GM19240 (cell line): ENCODE results near the gene AP2A2.

ENCODE experiments used
- DNase-seq: peaks from one replicate; pipeline ENCODE4 v3.0.0; 2011; ENCODE audit warnings: low spot score; ENCODE audit not compliant: insufficient read length

Gene AP2A2

GRCh38 chr11:1053121-1053901 is 127.6 kb downstream of the AP2A2 start:
- no peak for DNase-seq

DNA sequence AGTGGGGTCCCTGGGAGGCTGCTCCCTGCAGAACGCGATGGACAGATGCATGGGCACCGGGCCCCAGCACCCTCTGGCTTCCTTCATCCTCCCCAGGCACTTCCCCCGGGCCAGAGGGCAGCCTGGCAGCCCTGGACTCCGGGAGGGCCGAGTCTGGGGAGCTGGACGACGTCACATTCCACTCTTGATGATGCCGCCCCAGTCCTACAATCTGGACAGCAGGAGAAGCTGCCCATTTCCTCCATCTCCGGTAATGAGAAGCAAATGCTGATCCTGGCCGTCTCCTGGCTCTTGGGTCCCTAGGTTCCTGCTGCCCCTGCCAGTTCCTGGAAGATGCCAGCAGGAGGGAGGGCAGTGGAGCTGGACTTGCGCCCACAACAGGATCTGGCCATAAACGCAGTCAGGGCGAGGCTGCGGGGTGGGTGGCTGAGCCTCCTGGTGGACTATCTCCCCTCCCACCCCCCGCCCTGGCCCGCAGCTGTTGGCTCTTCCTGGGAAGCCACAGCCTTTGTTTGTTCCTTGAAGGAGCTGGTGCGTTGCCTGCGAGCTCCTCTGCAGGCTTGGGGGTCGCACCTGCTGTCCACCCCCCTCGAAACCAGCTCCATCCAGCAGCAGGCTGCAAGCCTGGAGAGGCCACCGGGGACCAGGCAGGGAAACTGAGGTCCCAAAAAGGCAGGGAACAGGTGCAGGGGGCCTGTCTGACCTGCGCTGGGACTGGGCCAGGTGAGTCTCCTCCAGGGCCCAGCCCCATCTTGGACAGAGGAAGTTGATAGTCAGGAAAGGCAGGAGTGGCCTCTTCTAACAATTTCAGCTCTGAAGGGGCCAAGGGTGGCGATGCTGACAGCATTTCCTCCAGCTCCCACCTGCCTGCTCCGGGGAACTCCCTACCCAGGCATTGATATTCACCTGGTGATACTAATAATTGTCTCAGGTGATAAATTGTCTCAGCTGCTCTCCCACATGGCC is 128.8 kb downstream of the AP2A2 start:
- DNase-seq: no peak

GRCh38 chr11:1055109-1055703 is 129.5 kb downstream of the AP2A2 start:
- no peak for DNase-seq

DNA sequence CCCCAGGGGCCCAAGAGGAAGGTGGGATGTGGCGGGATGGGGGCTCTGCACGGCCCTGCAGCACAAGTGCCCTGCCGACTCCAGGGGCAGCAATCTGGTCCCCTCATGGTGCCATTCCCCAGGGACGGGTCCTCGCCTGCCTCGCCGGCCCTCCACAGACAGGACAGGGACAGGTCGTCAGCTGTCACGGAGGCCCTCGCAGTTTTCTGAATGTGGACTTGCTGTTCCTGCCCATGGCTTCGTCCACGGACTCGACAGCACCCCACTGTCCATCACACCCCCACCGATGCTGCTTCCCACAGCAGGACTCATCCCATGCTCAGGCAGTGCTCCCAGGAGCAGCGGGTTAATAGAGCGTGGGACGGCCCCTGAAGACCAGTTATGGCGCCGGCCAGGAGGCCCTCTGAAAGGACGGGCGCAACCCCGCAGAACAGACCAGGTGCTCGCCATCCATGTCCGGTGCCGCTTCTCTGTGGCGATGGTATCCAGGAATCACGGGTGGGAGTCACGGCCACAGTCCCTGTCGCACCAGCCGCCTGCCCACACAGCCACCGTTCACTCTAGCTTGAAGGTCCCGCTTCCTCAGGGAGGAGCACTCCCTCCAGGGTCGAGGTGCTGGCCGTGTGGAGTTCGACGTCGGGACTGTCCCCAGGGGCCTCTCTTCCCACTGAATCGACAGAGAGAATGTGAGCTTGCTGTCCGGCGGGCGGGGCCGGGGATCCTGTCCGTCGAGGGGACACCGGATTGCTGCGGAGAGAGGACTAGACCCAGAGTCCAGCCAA is 130.5 kb downstream of the AP2A2 start:
- DNase-seq: no peak

DNA sequence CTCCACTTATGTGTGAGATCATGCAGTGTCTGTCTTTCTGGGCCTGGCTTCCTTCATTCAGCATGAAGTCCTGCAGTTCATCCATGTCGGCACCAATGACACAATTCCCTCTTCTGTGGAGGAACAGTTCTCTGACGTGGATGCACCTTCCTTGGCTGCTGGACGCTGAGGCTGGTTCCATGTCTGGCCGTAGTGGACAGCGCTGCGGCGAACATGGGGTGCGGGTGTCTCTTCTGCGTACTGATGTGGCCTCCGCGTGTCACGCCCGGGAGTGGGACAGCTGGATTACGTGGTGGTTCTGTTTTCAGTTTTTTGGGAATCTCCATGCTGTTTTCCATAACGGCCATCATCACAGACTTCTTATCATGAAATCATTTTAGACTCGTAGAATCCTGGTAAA is 132.1 kb downstream of the AP2A2 start:
- no peak for DNase-seq

- DNase-seq: no peak
Observed at GRCh38 chr11:1059759-1060158, 134.1 kb downstream of the AP2A2 start.

- DNase-seq: no peak
Observed at GRCh38 chr11:1060410-1060809, 134.7 kb downstream of the AP2A2 start.

DNA sequence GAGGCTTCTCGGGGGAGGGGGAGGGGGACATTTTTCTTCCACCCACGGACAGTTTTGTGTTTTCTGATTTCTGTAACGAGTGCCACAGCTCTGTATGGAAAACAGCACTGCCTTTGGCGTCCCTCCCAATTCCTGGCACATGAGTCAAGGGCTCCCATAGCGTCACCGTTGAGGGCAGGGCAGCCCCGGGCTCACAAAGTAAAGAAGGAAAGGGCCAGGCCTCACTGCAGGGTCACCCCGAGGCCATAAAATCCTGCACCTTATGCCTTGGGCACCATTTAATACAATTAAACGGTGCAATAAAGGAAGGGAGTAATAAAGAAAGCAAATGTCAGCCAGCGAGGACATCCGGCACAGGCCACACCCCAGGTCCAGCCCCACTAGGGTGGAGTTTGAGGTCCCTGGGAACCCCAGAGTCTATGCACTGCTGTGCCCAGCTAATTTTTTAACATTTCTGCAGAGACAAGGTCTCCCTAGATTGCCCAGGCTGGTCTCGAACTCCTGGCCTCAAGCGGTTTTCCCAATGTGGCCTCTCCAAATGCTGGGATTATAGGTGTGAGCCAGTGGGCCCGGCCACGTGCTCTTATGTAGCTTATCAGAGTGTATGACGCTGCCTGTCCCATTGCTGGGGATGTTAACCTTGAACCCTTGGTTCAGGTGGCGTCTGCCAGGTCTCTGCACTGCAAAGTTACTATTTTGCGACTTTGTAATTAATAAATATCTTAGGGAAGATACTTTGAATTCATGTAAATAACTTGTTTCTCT is 135.4 kb downstream of the AP2A2 start:
- no peak for DNase-seq
